Esophagus muscularis mucosa (tissue), 4 donors: Measurements from ENCODE around the gene TASL.

Experiments
- CTCF ChIP-seq, 3 experiments: fragments of 200-600 bp in 2 of 3; fragments of 450-650 bp in 1 of 3; sonication (generic) in 2 of 3; IDR thresholded peaks; one replicate each; pipeline ENCODE4 v1.5.1; 2017 to 2019; ENCODE audit warnings: antibody characterized with exemption in 3 of 3, mild to moderate bottlenecking in 2 of 3, moderate library complexity in 1 of 3
- EP300 ChIP-seq: sonication (generic); formaldehyde crosslinking; IDR thresholded peaks from one replicate; pipeline ENCODE4 v1.6.1; 2017; ENCODE audit warnings: antibody characterized with exemption
- POLR2A ChIP-seq: fragments of 450-650 bp; IDR thresholded peaks from one replicate; pipeline ENCODE4 v1.6.1; 2017; ENCODE audit warnings: antibody characterized with exemption, moderate library complexity, mild to moderate bottlenecking, low read depth
- POLR2AphosphoS5 ChIP-seq, 2 donors: sonication (generic); formaldehyde crosslinking; IDR thresholded peaks; one replicate each; pipeline ENCODE4 v1.6.1; 2017; ENCODE audit warnings: antibody characterized with exemption in 2 of 2

GRCh38 chrX:30593440-30594200, 16.1 kb upstream of the TASL start:
- TF ChIP-seq CTCF (IDR thresholded peaks at IDR 0.05) (no peak), POLR2A (no peak), POLR2AphosphoS5 (IDR thresholded peaks at IDR 0.05) (no peak), EP300 (no peak)
